EL (cell line): ENCODE results near the gene ZNF407.
A peak's percentile ranks its signal among the peaks of the same experiment; 100 is the strongest.

Source experiments
- DNase-seq: peaks from one replicate; pipeline ENCODE4 v3.0.0-alpha.2; 2016

Gene ZNF407

GRCh38 chr18:75031717-75032317 lies 434.1 kb downstream of the ZNF407 start:
- no peak for DNase-seq

- DNase-seq = no peak
These were observed 435.8 kb downstream of the ZNF407 start for GRCh38 chr18:75033516-75033915.

GRCh38 chr18:75034937-75035336 lies 437.3 kb downstream of the ZNF407 start:
- no peak for DNase-seq

- no peak for DNase-seq
These were observed 438.3 kb downstream of the ZNF407 start for GRCh38 chr18:75035928-75036327.

- DNase-seq = peak; percentile 5
These were observed 439.4 kb downstream of the ZNF407 start for GRCh38 chr18:75036917-75037688.

GRCh38 chr18:75037689-75037955 lies 440.0 kb downstream of the ZNF407 start:
- no peak for DNase-seq

- DNase-seq = peak; percentile 13
These were observed 443.9 kb downstream of the ZNF407 start for GRCh38 chr18:75041586-75041985.

GRCh38 chr18:75043478-75043877 lies 445.8 kb downstream of the ZNF407 start:
- DNase-seq = no peak

- DNase-seq = no peak
These were observed 446.6 kb downstream of the ZNF407 start for GRCh38 chr18:75044296-75044695.

- no peak for DNase-seq
These were observed 447.1 kb downstream of the ZNF407 start for GRCh38 chr18:75044791-75045190.

- no peak for DNase-seq
These were observed 447.6 kb downstream of the ZNF407 start for GRCh38 chr18:75045272-75045671.

- no peak for DNase-seq
These were observed 449.7 kb downstream of the ZNF407 start for GRCh38 chr18:75047240-75047961.

GRCh38 chr18:75048776-75049454 lies 451.2 kb downstream of the ZNF407 start:
- no peak for DNase-seq

- DNase-seq = no peak
These were observed 451.8 kb downstream of the ZNF407 start for GRCh38 chr18:75049455-75049789.

GRCh38 chr18:75051757-75052156 lies 454.1 kb downstream of the ZNF407 start:
- no peak for DNase-seq

- DNase-seq = no peak
These were observed 454.8 kb downstream of the ZNF407 start for GRCh38 chr18:75052475-75052874.

- DNase-seq = no peak
These were observed 455.5 kb downstream of the ZNF407 start for GRCh38 chr18:75053028-75053629.

- no peak for DNase-seq
These were observed 456.4 kb downstream of the ZNF407 start for GRCh38 chr18:75054046-75054445.

GRCh38 chr18:75054611-75055010 lies 456.9 kb downstream of the ZNF407 start:
- DNase-seq = no peak

- no peak for DNase-seq
These were observed 459.7 kb downstream of the ZNF407 start for GRCh38 chr18:75057169-75057960.

- DNase-seq = no peak
These were observed 462.5 kb downstream of the ZNF407 start for GRCh38 chr18:75060185-75060584.

- DNase-seq = no peak
These were observed 464.7 kb downstream of the ZNF407 start for GRCh38 chr18:75062297-75062886.
